LNCaP clone FGC (cell line): Measurements from ENCODE around the gene CDK9.
"Not testable (repeated sequence)": the region's sequence is repeated elsewhere in the genome, so short reads cannot be mapped to it uniquely, and the experiment has no call there.

Source experiments
- DNase-seq: peaks from one replicate; pipeline ENCODE4 v3.0.0-alpha.2; 2011; ENCODE audit warnings: low read depth
- H3K4me3 ChIP-seq: 2 replicates; pipeline ENCODE4 v1.5.1; 2011; ENCODE audit warnings: mild to moderate bottlenecking, low read depth, low read length, control low read depth
- CTCF ChIP-seq: IDR thresholded peaks from 2 replicates; pipeline ENCODE4 v1.5.1; 2012; ENCODE audit warnings: mild to moderate bottlenecking; ENCODE audit not compliant: control insufficient read depth, insufficient read depth; ENCODE audit errors: extremely low read depth

CDK9 gene

GRCh38 chr9:127755061-127756060, 30.5 kb upstream of the CDK9 start:
- DNase-seq: no peak
- no peak for TF ChIP-seq CTCF
- no peak overlapping the region for H3K4me3 ChIP-seq

- no peak for DNase-seq
- TF ChIP-seq CTCF: no peak
- H3K4me3 ChIP-seq: no peak overlapping the region
Observed at GRCh38 chr9:127756233-127756632, 29.6 kb upstream of the CDK9 start.

- DNase-seq, H3K4me3 ChIP-seq: not testable (repeated sequence)
Observed at GRCh38 chr9:127756776-127757175, 29.1 kb upstream of the CDK9 start.

- no peak for DNase-seq
- no peak for TF ChIP-seq CTCF
- no peak overlapping the region for H3K4me3 ChIP-seq
Observed at GRCh38 chr9:127758843-127759242, 27.0 kb upstream of the CDK9 start.

- TF ChIP-seq CTCF: no peak
- no peak for DNase-seq
- no peak overlapping the region for H3K4me3 ChIP-seq
Observed at GRCh38 chr9:127761061-127761460, 24.8 kb upstream of the CDK9 start.

- no peak for TF ChIP-seq CTCF
- no peak for DNase-seq
- no peak overlapping the region for H3K4me3 ChIP-seq
Observed at GRCh38 chr9:127761491-127761956, 24.3 kb upstream of the CDK9 start.

GRCh38 chr9:127762111-127762676, 23.6 kb upstream of the CDK9 start:
- DNase-seq: no peak
- no peak for TF ChIP-seq CTCF
- no peak overlapping the region for H3K4me3 ChIP-seq
